ES-I3 (cell line): ENCODE measurements around the gene BSG.
A peak's percentile ranks its signal among the peaks of the same experiment; 100 is the strongest.

Experiments used
- H3K36me3 ChIP-seq: 2 replicates; pipeline ENCODE4 v1.6.1; 2013; ENCODE audit warnings: mild to moderate bottlenecking, low read length, control low read depth, moderate library complexity; ENCODE audit not compliant: insufficient read depth
- H3K4me1 ChIP-seq: 2 replicates; pipeline ENCODE4 v1.6.1; 2013; ENCODE audit warnings: mild to moderate bottlenecking, control low read depth, low read length; ENCODE audit not compliant: insufficient read depth
- H3K9ac ChIP-seq: 2 replicates; pipeline ENCODE4 v1.6.1; 2013; ENCODE audit warnings: low read depth, mild to moderate bottlenecking, low read length, moderate library complexity
- H3K9me3 ChIP-seq: 2 replicates; pipeline ENCODE4 v1.6.1; 2013; ENCODE audit warnings: mild to moderate bottlenecking, low read length, moderate library complexity; ENCODE audit not compliant: control insufficient read depth, insufficient read depth

BSG gene

DNA sequence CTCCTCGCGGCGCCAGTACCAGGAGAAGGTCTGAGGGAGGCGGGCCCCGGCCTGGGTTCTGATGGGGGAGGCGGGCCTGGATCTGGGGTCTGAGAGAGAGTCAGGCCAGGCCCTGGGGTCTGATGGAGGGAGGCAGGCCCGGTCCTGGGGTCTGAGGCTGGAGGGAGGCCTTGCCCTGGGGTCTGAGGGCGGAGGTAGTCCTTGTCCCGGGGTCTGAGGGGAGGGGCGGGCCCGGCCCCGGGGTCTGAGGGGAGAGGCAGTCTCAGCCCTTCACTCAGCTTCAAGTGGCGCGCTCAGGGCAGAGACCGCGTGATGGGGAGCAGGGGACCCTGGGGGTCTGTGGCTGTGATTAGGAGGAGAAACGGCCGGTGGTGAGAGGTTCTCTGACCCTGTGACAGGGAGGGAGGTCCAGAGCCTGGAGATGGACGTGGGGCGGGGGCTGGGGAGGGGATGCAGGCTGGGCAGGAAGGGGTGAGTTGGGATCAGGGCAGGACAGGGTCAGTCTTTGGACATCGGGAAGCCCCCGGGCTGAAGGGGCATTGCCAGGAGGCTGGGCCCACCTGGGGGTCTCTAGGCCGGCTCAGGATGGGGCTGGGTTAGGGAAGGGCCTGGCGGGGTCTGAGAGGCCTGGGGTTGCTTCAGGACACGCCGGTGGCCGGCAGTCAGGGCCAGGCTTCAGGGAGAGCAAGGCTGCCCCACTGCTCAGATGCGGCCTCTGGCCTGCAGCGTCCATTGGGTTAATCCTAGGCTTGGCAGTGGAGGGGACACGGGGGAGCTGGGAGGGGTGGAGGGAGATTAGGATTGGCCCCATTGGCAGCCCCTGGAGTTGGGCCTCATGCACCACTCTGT, 36.0 kb downstream of the BSG start:
- Histone ChIP-seq H3K4me1 (0 out of 2 replicates have a peak, but pooled peaks cover 8% of the 10 kb centered on the region), H3K9me3 (no peaks in the 10 kb centered on the region), H3K9ac (no peak overlapping the region), H3K36me3 (no peaks in the 10 kb centered on the region)

DNA sequence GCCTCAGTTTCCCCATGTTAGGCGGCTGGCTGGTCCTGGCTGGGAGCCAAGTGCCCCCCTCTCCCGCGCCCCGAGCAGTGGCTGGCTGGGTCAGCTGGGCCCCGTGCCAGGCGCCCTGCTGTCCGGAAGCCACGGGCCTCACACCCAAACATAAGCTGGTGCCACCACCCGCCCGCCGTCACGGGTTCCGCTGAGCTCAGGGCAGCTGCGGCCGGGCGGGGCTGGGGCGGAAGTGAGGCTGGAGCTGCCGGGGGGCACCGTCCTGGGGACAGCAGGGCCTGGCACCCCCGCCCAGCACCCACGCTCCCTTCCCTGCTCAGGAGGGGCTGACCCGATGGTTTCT, 36.6 kb downstream of the BSG start:
- Histone ChIP-seq H3K4me1 (0 out of 2 replicates have a peak, but pooled peaks cover 8% of the 10 kb centered on the region), H3K9me3 (no peaks in the 10 kb centered on the region), H3K36me3 (no peaks in the 10 kb centered on the region), H3K9ac (no peak overlapping the region)

DNA sequence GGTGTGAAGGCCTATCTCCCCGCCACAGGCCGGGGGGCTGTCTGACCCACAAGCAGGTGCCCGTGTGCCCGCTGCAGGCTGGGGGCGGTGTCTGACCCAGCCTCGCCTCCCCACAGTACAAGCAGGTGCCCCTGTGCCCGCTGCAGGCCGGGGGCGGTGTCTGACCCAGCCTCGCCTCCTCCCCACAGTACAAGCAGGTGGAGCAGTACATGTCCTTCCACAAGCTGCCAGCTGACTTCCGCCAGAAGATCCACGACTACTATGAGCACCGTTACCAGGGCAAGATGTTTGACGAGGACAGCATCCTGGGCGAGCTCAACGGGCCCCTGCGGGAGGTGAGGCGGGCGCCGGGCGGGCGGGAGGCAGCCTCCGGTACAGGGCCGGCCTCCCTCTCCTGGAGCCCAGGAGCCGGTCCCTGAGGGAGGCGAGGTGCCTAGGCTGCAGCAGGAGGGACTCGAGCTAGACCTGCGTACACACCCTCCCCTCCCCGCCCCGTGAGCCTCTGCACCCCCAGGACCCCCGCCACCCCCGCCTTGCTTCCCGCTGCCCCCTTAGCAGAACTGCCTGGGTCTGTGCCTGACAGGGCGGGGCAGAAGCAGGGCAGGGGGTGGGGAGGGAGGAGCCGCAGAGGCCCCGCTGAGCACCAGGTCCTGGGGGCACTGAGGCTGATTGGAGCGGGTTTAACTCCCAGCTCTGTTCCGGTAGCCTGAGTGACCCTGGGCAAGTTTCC, 37.8 kb downstream of the BSG start:
- peak overlapping the region; percentile 50; the same call in 1 of the 2 replicates for H3K9ac ChIP-seq
- H3K9me3 ChIP-seq, result no peaks in the 10 kb centered on the region
- peaks cover 3% of the 10 kb centered on the region; the same call in 1 of the 2 replicates for H3K36me3 ChIP-seq
- 0 out of 2 replicates have a peak, but pooled peaks cover 8% of the 10 kb centered on the region for H3K4me1 ChIP-seq

DNA sequence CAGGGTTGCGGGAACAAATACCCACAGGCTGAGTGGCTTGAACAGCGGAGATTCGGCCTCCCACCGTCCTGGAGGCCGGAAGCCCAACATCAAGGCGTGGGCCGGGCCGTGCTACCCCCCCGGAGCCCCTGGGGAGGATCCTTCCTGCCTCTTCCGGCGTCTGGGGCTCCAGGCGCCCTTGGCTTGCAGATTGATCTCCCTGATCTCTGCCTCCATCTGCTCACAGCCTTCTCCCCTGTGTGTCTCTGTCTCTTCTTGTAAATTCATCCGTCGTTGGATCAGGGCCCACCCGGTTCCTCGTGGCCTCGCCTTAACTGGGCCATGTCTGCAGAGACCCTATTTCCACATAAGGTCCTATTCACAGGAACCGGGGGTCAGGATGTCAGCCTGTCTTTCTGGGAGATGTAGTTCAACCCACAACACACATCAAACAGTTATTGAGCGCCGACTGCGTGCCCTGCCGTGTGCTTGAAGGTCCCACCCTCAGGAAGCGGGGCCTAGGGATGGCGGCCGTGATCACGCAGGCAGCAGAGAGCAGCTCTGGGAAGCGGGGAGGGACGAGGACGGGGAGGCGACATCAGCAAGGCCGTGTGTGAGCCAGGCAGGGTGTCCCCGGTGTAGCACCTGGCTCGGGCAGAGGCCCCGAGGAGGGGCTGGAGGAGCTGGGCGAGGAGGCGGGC, 38.5 kb downstream of the BSG start:
- Histone ChIP-seq H3K9ac (peak overlapping the region; percentile 50), H3K4me1 (0 out of 2 replicates have a peak, but pooled peaks cover 8% of the 10 kb centered on the region), H3K9me3 (no peaks in the 10 kb centered on the region), H3K36me3 (peaks cover 3% of the 10 kb centered on the region; the same call in 1 of the 2 replicates)

DNA sequence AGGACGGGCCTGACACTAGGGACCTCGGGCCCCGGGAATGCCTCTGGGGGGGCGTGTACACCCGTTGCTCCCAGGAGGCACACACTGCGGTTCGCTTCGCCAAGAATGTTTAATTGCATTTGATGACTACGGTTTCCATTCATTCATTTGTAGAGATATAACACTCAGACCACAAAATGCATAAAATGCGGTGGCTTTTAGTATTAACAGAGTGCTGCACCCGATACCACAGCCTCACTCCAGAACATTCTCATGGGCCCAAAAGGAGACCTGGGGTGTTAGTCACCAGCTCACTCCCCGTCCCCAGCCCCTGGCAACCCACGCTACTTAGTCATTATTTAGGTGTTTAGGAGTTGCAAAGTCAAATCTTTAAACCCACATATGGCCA, 39.1 kb downstream of the BSG start:
- H3K9ac ChIP-seq, result peak overlapping the region; percentile 50; the same call in 1 of the 2 replicates
- 0 out of 2 replicates have a peak, but pooled peaks cover 8% of the 10 kb centered on the region for H3K4me1 ChIP-seq
- H3K36me3 ChIP-seq, result peaks cover 3% of the 10 kb centered on the region; the same call in 1 of the 2 replicates
- H3K9me3 ChIP-seq, result no peaks in the 10 kb centered on the region

DNA sequence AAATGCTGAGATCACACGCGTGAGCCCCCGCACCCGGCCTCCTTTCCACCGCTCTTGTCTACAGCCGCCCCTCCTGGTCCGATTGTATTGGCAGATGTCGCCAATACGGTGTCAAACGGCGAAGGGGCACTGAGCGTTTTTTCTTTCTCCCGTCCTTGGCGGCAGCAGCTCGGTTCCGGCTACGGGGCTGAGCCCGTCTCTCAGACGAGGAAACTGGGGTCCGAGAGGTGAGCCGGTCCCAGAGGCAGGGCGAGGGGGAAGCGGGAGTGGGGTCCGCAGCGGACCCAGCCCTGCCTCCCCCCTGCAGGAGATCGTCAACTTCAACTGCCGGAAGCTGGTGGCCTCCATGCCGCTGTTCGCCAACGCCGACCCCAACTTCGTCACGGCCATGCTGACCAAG, 40.5 kb downstream of the BSG start:
- Histone ChIP-seq H3K9me3 (no peaks in the 10 kb centered on the region), H3K9ac (no peak overlapping the region), H3K36me3 (peaks cover 3% of the 10 kb centered on the region; the same call in 1 of the 2 replicates), H3K4me1 (0 out of 2 replicates have a peak, but pooled peaks cover 8% of the 10 kb centered on the region)

DNA sequence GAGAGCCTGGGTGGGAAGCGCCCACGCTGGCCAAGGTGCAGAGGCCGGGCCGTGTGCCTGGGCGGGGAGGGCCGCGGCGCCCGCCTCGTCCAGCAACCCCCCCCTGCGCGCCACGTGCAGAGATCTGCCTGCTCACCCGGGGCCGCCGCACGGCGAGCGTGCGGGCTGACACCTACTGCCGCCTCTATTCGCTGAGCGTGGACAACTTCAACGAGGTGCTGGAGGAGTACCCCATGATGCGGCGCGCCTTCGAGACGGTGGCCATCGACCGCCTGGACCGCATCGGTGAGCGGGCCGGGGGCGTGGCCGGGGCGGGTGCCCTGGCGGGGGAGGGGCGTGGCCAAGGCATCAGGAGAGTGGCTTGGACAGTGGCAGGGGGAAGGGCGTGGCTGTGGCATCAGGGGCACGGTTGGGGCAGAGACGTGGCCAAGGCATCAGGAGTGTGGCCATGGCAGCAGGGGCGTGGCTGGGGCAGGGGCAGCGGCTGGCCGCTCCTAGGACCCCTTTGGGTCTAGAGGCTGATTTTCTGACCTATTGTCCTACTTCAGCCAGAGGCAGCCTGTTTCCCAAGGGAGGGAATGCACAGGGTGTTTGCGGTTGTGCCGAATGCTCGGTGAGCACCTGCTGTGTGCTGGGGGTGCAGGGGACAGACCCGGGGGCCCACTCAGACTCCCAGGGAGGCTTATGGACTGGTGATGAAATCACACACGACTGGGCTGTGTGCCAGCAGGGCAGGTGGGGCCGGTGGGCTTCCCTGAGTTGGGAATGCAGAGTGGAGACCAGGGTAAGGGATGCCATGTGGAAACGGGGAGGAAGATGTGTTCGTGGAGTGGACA, 41.6 kb downstream of the BSG start:
- H3K4me1 ChIP-seq, result 0 out of 2 replicates have a peak, but pooled peaks cover 8% of the 10 kb centered on the region
- peaks cover 3% of the 10 kb centered on the region; the same call in 1 of the 2 replicates for H3K36me3 ChIP-seq
- H3K9me3 ChIP-seq, result no peaks in the 10 kb centered on the region
- H3K9ac ChIP-seq, result no peak overlapping the region

DNA sequence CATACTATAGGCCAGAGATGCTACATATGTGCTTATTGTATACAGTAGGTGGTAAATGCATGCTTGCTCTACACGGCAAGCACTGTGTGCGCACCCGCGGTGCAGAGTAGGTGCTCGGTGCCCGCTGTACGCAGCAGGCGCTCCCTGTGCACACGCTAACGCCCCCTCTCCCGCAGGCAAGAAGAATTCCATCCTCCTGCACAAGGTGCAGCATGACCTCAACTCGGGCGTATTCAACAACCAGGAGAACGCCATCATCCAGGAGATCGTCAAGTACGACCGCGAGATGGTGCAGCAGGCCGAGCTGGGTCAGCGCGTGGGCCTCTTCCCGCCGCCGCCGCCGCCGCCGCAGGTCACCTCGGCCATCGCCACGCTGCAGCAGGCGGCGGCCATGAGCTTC, 43.2 kb downstream of the BSG start:
- no peak overlapping the region for H3K9ac ChIP-seq
- 0 out of 2 replicates have a peak, but pooled peaks cover 8% of the 10 kb centered on the region for H3K4me1 ChIP-seq
- peaks cover 3% of the 10 kb centered on the region; the same call in 1 of the 2 replicates for H3K36me3 ChIP-seq

DNA sequence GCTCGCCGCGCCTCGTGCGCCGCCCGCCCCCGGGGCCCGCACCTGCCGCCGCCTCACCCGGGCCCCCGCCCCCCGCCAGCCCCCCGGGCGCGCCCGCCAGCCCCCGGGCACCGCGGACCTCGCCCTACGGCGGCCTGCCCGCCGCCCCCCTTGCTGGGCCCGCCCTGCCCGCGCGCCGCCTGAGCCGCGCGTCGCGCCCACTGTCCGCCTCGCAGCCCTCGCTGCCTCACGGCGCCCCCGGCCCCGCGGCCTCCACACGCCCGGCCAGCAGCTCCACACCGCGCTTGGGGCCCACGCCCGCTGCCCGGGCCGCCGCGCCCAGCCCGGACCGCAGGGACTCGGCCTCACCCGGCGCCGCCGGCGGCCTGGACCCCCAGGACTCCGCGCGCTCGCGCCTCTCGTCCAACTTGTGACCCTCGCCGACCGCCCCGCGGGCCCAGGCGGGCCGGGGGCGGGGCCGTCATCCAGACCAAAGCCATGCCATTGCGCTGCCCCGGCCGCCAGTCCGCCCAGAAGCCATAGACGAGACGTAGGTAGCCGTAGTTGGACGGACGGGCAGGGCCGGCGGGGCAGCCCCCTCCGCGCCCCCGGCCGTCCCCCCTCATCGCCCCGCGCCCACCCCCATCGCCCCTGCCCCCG, 43.8 kb downstream of the BSG start:
- Histone ChIP-seq H3K36me3 (peaks cover 3% of the 10 kb centered on the region; the same call in 1 of the 2 replicates), H3K4me1 (0 out of 2 replicates have a peak, but pooled peaks cover 3% of the 10 kb centered on the region), H3K9ac (no peak overlapping the region), H3K9me3 (no peaks in the 10 kb centered on the region)

More for the DNA sequence above, 43.2 kb downstream of the BSG start:
- no peaks in the 10 kb centered on the region for H3K9me3 ChIP-seq

DNA sequence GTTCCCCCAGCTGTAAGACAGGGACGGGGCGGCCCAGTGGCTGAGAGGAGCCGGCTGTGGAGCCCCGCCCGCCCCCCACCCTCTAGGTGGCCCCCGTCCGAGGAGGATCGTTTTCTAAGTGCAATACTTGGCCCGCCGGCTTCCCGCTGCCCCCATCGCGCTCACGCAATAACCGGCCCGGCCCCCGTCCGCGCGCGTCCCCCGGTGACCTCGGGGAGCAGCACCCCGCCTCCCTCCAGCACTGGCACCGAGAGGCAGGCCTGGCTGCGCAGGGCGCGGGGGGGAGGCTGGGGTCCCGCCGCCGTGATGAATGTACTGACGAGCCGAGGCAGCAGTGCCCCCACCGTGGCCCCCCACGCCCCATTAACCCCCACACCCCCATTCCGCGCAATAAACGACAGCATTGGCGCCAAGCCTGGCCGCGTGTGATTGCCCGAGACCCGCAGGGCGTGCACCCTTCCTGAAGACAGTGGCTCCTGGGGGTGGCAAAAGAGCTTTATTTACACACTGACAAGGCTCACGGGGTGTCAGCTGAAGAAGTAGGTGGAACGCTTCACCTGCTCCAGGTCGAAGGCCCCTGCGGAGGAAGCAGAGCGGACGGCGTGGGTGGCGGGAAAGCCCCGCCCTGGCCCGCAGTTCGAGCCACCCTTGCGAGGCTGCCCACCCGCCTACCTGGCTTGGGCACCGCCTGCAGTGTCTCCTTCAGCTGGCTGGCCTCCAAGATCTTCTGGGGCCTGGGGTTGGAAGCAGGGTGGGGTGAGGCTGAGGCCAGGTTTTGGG, 44.5 kb downstream of the BSG start:
- Histone ChIP-seq H3K36me3 (peaks cover 3% of the 10 kb centered on the region; the same call in 1 of the 2 replicates), H3K9me3 (no peaks in the 10 kb centered on the region), H3K9ac (no peak overlapping the region), H3K4me1 (no peaks in the 10 kb centered on the region)

DNA sequence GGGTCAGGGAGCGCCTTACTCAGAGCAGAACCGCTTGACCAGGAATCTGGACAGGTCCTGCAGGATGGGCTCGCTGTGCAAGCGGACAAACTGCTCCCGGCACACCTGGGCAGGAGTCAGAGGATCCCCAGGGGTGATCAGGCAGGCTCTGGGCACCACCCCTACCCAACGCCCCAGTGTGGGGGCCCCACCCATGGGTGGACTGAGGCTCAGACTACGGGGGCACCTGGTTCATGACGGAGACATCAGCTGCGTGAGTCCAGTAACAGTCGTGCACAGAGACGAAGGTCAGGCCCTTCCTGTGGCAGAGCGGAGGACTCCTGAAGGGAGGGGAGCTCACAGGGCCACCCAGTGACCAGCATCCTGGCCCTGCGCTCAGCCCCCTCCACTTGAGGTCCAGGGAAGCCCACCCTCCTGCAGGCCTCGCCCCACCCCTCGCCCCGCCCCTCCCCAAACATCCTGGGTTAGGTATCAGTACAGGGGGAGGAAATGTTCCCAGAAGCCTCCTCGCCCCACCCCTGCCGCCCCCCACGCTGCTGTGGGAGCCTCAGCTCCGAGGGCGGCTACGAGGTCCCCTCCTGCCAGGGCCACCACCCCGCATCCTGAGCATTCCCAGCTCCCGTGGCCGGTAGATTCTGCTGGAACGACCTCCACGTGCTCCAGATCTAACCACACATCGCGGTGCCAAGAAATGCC, 45.3 kb downstream of the BSG start:
- Histone ChIP-seq H3K9me3 (no peaks in the 10 kb centered on the region), H3K4me1 (no peaks in the 10 kb centered on the region), H3K9ac (no peak overlapping the region), H3K36me3 (peaks cover 3% of the 10 kb centered on the region; the same call in 1 of the 2 replicates)

DNA sequence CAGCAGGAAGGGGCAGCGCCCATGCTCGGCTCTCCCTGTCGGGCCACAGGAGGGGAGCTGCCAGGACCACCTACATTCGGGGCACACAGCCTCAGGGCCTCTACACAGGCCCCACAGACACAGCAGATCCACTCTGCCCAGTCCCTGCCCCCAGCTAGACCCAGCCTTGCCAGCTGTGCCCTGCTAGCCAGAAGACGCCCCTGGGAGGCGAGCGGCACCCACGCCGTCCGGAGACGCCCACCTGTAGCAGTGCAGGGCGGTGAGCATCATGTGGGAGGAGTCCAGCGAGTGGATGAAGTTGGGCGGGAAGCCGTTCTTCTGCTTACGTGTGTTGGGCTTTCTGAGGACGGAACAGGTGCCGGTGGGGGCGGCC, 45.8 kb downstream of the BSG start:
- Histone ChIP-seq H3K9me3 (no peaks in the 10 kb centered on the region), H3K36me3 (peaks cover 3% of the 10 kb centered on the region; the same call in 1 of the 2 replicates), H3K4me1 (no peaks in the 10 kb centered on the region), H3K9ac (no peak overlapping the region)
